HG02642 (cell line): ENCODE results near the gene SMU1.

Experiments used
- ATAC-seq: cut with Tn5 transposase; IDR thresholded peaks from one replicate; pipeline ENCODE4 v1.9.1; 2021; ENCODE audit warnings: mild to moderate bottlenecking; ENCODE audit not compliant: unreplicated experiment, poor library complexity

The SMU1 gene

GRCh38 chr9:33076046-33077004 lies at the start of gene SMU1:
SMU1 (minus strand) TSS chr9:33076674; CDS start chr9:33076608, 66 bp downstream.
- peak; percentile 100 for ATAC-seq

GRCh38 chr9:33125461-33125860 lies 49.0 kb upstream of the SMU1 start:
- ATAC-seq = no peak

GRCh38 chr9:33124751-33125381 lies 48.4 kb upstream of the SMU1 start:
- peak; percentile 41 for ATAC-seq

GRCh38 chr9:33124046-33124445 lies 47.6 kb upstream of the SMU1 start:
- ATAC-seq = no peak

- ATAC-seq = no peak
These were observed 47.0 kb upstream of the SMU1 start for GRCh38 chr9:33123407-33124031.

GRCh38 chr9:33120620-33121019 lies 44.1 kb upstream of the SMU1 start:
- no peak for ATAC-seq

- ATAC-seq = no peak
These were observed 41.3 kb upstream of the SMU1 start for GRCh38 chr9:33117796-33118195.

GRCh38 chr9:33117306-33117705 lies 40.8 kb upstream of the SMU1 start:
- no peak for ATAC-seq

- no peak for ATAC-seq
These were observed 40.4 kb upstream of the SMU1 start for GRCh38 chr9:33116860-33117259.

- no peak for ATAC-seq
These were observed 38.3 kb upstream of the SMU1 start for GRCh38 chr9:33114746-33115145.

GRCh38 chr9:33113799-33114547 lies 37.5 kb upstream of the SMU1 start:
- ATAC-seq = no peak

- ATAC-seq = no peak
These were observed 35.6 kb upstream of the SMU1 start for GRCh38 chr9:33112094-33112493.

- no peak for ATAC-seq
These were observed 35.2 kb upstream of the SMU1 start for GRCh38 chr9:33111631-33112030.

GRCh38 chr9:33110686-33111085 lies 34.2 kb upstream of the SMU1 start:
- ATAC-seq = no peak

GRCh38 chr9:33109850-33110595 lies 33.5 kb upstream of the SMU1 start:
- no peak for ATAC-seq

- no peak for ATAC-seq
These were observed 32.6 kb upstream of the SMU1 start for GRCh38 chr9:33109097-33109496.

GRCh38 chr9:33108472-33108871 lies 32.0 kb upstream of the SMU1 start:
- no peak for ATAC-seq

- ATAC-seq = no peak
These were observed 31.3 kb upstream of the SMU1 start for GRCh38 chr9:33107762-33108161.

- no peak for ATAC-seq
These were observed 30.6 kb upstream of the SMU1 start for GRCh38 chr9:33106827-33107621.
